ENCODE measurements around the gene EXOSC9.

The EXOSC9 gene

DNA sequence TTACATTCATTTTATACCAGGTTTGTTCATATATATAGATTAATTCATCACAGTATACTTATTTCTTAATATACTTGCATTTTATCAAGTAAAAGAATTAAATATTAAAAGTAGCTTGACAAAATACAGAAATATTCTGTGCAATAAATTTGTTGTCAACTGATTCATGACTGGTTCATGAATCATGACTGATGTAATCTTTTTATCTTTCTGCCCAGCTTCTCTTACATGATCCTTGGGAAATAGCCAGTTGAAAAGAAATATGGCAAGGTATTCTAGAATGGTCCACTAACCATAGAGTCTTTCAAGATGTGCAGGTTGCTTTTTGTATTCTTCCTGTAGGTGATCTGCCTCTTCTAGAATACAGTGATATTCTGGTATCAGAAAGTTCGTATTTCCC is 26.7 kb downstream of the EXOSC9 start:
- DNase-seq, result no peak

- DNase-seq, result no peak
These were observed 28.4 kb downstream of the EXOSC9 start for GRCh38 chr4:121829511-121829910.

DNA sequence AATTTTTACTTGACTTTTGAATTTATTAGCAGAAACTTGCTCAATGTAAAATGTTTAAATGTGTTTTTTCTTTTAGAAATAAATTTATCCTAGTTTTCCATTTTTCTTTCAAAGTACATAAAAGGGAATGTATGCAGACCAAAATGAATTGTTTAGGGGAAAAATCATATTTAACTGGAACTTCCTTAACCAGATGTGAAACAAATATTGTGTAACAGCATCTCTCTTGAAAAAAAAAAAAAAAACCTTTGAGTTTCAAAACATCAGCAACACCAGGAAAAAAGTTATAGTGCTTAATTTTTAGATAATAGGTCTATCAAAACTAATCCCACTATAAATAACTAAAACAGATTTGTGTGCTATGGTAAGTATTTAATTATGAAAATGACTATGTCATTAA is 37.0 kb downstream of the EXOSC9 start:
- no peak for DNase-seq

GRCh38 chr4:121842862-121843261 is 41.7 kb downstream of the EXOSC9 start:
- DNase-seq, result no peak

DNA sequence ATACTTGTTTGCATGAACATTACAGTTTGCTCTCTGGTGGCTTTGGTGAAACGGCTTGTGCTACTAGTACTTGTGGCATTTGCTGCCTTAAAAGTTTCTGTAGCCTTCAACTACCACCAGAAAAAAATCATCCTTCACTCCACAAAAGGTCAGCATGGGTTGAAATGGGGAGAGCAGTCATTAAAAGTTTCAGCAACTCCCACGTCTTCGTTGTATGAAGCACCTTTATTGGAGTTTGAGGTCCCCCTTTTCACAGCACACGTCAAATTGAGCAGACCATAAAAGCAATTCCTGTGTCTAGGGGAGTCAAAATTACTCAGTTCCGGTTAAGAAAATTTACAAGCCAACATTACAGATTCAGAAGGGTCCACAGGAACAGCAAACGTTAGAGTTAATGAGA is 45.5 kb downstream of the EXOSC9 start:
- DNase-seq, result no peak

- DNase-seq, result no peak
These were observed 50.2 kb downstream of the EXOSC9 start for GRCh38 chr4:121851354-121851753.

DNA sequence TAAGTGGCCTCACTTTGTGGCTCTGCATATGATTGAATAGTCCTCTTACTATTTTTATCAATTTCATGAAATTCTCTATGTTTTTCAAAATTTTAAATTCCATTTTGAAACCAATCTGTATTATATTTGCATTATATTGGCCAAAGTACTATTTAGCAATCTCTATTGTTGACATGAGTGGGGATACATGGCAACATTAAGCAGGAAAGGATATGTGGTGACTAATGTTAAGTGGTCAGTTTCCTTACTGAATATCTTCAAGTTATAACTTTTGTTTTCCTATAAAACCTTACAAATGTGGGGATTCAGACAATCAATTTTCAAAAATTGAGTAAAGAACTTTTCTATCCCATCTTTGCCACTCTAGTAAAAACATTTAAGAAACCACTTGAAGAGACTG is 59.0 kb downstream of the EXOSC9 start:
- no peak for DNase-seq

GRCh38 chr4:121861426-121861825 is 60.3 kb downstream of the EXOSC9 start:
- DNase-seq, result no peak

- no peak for DNase-seq
These were observed 62.7 kb downstream of the EXOSC9 start for GRCh38 chr4:121863799-121864198.

All from activated naive CD4-positive, alpha-beta T cell (primary cell).